IPS-18c (cell line): Measurements from ENCODE around the gene NKTR.
A peak's percentile ranks its signal among the peaks of the same experiment; 100 is the strongest.
"Not testable (repeated sequence)": the region's sequence is repeated elsewhere in the genome, so short reads cannot be mapped to it uniquely, and the experiment has no call there.

Source experiments
- H3K4me3 ChIP-seq: 2 replicates; pipeline ENCODE4 v1.7.0; 2013; ENCODE audit warnings: low read depth, mild to moderate bottlenecking, low read length, moderate library complexity; ENCODE audit not compliant: insufficient read depth
- H3K9me3 ChIP-seq: one replicate; pipeline ENCODE4 v1.6.1; 2013; ENCODE audit warnings: mild to moderate bottlenecking, low read length, moderate library complexity; ENCODE audit not compliant: control insufficient read depth, insufficient read depth

Gene NKTR

GRCh38 chr3:42590989-42591756 is 9.3 kb upstream of the NKTR start:
- Histone ChIP-seq H3K4me3 (peak overlapping the region; percentile 66), H3K9me3 (no peaks in the 10 kb centered on the region)

- H3K4me3 ChIP-seq: peak overlapping the region; percentile 66
- H3K9me3 ChIP-seq: no peaks in the 10 kb centered on the region
Observed at GRCh38 chr3:42591811-42592210, 8.7 kb upstream of the NKTR start.

GRCh38 chr3:42593635-42594034 is 6.9 kb upstream of the NKTR start:
- H3K9me3 ChIP-seq: no peaks in the 10 kb centered on the region

GRCh38 chr3:42595682-42596081 is 4.8 kb upstream of the NKTR start:
- H3K9me3 ChIP-seq: no peaks in the 10 kb centered on the region
- no peak overlapping the region for H3K4me3 ChIP-seq

More at GRCh38 chr3:42593635-42594034, 6.9 kb upstream of the NKTR start:
- no peak overlapping the region for H3K4me3 ChIP-seq

GRCh38 chr3:42597098-42597497 is 3.4 kb upstream of the NKTR start:
- H3K4me3 ChIP-seq, H3K9me3 ChIP-seq: not testable (repeated sequence)

GRCh38 chr3:42600958-42601675 is 631 bp downstream of the NKTR start:
- H3K4me3 ChIP-seq: peak overlapping the region; percentile 87
- no peaks in the 10 kb centered on the region for H3K9me3 ChIP-seq

- Histone ChIP-seq H3K4me3 (peak overlapping the region; percentile 87; the same call in 1 of the 2 replicates), H3K9me3 (no peaks in the 10 kb centered on the region)
Observed at GRCh38 chr3:42601896-42602581, 1.6 kb downstream of the NKTR start.

GRCh38 chr3:42602961-42603360 is 2.5 kb downstream of the NKTR start:
- Histone ChIP-seq H3K9me3 (no peaks in the 10 kb centered on the region), H3K4me3 (no peak overlapping the region)

- no peak overlapping the region for H3K4me3 ChIP-seq
- no peaks in the 10 kb centered on the region for H3K9me3 ChIP-seq
Observed at GRCh38 chr3:42605546-42606173, 5.2 kb downstream of the NKTR start.

- H3K9me3 ChIP-seq: no peaks in the 10 kb centered on the region
Observed at GRCh38 chr3:42608581-42608980, 8.1 kb downstream of the NKTR start.

GRCh38 chr3:42610976-42611375 is 10.5 kb downstream of the NKTR start:
- Histone ChIP-seq H3K9me3 (no peaks in the 10 kb centered on the region), H3K4me3 (no peak overlapping the region)

More at GRCh38 chr3:42608581-42608980, 8.1 kb downstream of the NKTR start:
- no peak overlapping the region for H3K4me3 ChIP-seq

- no peaks in the 10 kb centered on the region for H3K9me3 ChIP-seq
Observed at GRCh38 chr3:42612217-42612616, 11.7 kb downstream of the NKTR start.

GRCh38 chr3:42612928-42613327 is 12.4 kb downstream of the NKTR start:
- Histone ChIP-seq H3K9me3 (no peaks in the 10 kb centered on the region), H3K4me3 (no peak overlapping the region)

More at GRCh38 chr3:42612217-42612616, 11.7 kb downstream of the NKTR start:
- H3K4me3 ChIP-seq: no peak overlapping the region

- H3K4me3 ChIP-seq: no peak overlapping the region
- H3K9me3 ChIP-seq: no peaks in the 10 kb centered on the region
Observed at GRCh38 chr3:42613462-42613861, 13.0 kb downstream of the NKTR start.

- Histone ChIP-seq H3K9me3 (no peaks in the 10 kb centered on the region), H3K4me3 (no peak overlapping the region)
Observed at GRCh38 chr3:42631620-42632019, 31.1 kb downstream of the NKTR start.

- no peak overlapping the region for H3K4me3 ChIP-seq
- H3K9me3 ChIP-seq: no peaks in the 10 kb centered on the region
Observed at GRCh38 chr3:42632146-42632545, 31.7 kb downstream of the NKTR start.

- no peaks in the 10 kb centered on the region for H3K9me3 ChIP-seq
- no peak overlapping the region for H3K4me3 ChIP-seq
Observed at GRCh38 chr3:42633544-42633943, 33.1 kb downstream of the NKTR start.
